Activated naive CD4-positive, alpha-beta T cell (primary cell): ENCODE results near the gene CCL15.
"Not testable (repeated sequence)": the region's sequence is repeated elsewhere in the genome, so short reads cannot be mapped to it uniquely, and the experiment has no call there.

Experiments used
- DNase-seq, 4 experiments: peaks; one replicate each; lab custom pipeline; 2025; lab: John Stamatoyannopoulos, UW

The CCL15 gene

GRCh38 chr17:36001110-36001771, at the start of gene CCL15:
Gene CCL15 (minus strand): TSS chr17:36001553. CDS start chr17:36001492, 61 bp downstream.
- DNase-seq, result no peak

- DNase-seq, result no peak
Measured at GRCh38 chr17:36049643-36050042, 48.3 kb upstream of the CCL15 start.

GRCh38 chr17:36048066-36048465, 46.7 kb upstream of the CCL15 start:
- DNase-seq, result no peak

GRCh38 chr17:36036235-36036634, 34.9 kb upstream of the CCL15 start:
- DNase-seq, result no peak

GRCh38 chr17:36034127-36034526, 32.8 kb upstream of the CCL15 start:
- no peak for DNase-seq

- DNase-seq, result no peak
Measured at GRCh38 chr17:36030956-36031355, 29.6 kb upstream of the CCL15 start.

- DNase-seq, result no peak
Measured at GRCh38 chr17:36027761-36028160, 26.4 kb upstream of the CCL15 start.

- no peak for DNase-seq
Measured at GRCh38 chr17:36024106-36024869, 22.9 kb upstream of the CCL15 start.

- no peak for DNase-seq
Measured at GRCh38 chr17:36019423-36019822, 18.1 kb upstream of the CCL15 start.

GRCh38 chr17:36017799-36018198, 16.4 kb upstream of the CCL15 start, which contains the start of gene CCL23:
Gene CCL23 (minus strand): TSS chr17:36017972. CDS start chr17:36017897, 75 bp downstream.
- no peak for DNase-seq

- no peak for DNase-seq
Measured at GRCh38 chr17:36016555-36016954, 15.2 kb upstream of the CCL15 start.

- DNase-seq, result not testable (repeated sequence)
Measured at GRCh38 chr17:36015895-36016294, 14.5 kb upstream of the CCL15 start.

GRCh38 chr17:36014946-36015345, 13.6 kb upstream of the CCL15 start:
- no peak for DNase-seq

- no peak for DNase-seq
Measured at GRCh38 chr17:36011201-36011600, 9.8 kb upstream of the CCL15 start.

GRCh38 chr17:36008998-36009665, 7.8 kb upstream of the CCL15 start:
- DNase-seq, result no peak

- no peak for DNase-seq
Measured at GRCh38 chr17:36004594-36005108, 3.3 kb upstream of the CCL15 start.

- DNase-seq, result no peak
Measured at GRCh38 chr17:36002631-36003030, 1.3 kb upstream of the CCL15 start.

GRCh38 chr17:36001862-36002603, 680 bp upstream of the CCL15 start:
- no peak for DNase-seq

GRCh38 chr17:36000732-36001109, 632 bp downstream of the CCL15 start:
- DNase-seq, result no peak

- DNase-seq, result no peak
Measured at GRCh38 chr17:35998756-35999155, 2.6 kb downstream of the CCL15 start.

- DNase-seq, result no peak
Measured at GRCh38 chr17:35998018-35998545, 3.3 kb downstream of the CCL15 start.

- not testable (repeated sequence) for DNase-seq
Measured at GRCh38 chr17:35995346-35995745, 6.0 kb downstream of the CCL15 start.
